MG63 (cell line): ENCODE data around the gene TM4SF5. TPM values are rescaled to one million over a fixed set of nuclear protein-coding genes. Genes with fewer than 3 reads are reported as not detected.

Source experiments
- DNase-seq: peaks from one replicate; pipeline ENCODE4 v3.0.0-alpha.2; 2020
- H3K27me3 ChIP-seq: fragments of 250-450 bp; sonication (Bioruptor Pico); 2 replicates; pipeline ENCODE4 v1.5.1; 2020; ENCODE audit warnings: mild to moderate bottlenecking, moderate library complexity
- H3K36me3 ChIP-seq: fragments of 250-450 bp; sonication (Bioruptor Pico); 2 replicates; pipeline ENCODE4 v1.5.1; 2020; ENCODE audit warnings: mild to moderate bottlenecking, moderate library complexity
- H3K4me3 ChIP-seq: fragments of 250-450 bp; sonication (Bioruptor Pico); 2 replicates; pipeline ENCODE4 v1.5.1; 2020; ENCODE audit warnings: mild to moderate bottlenecking, moderate library complexity
- H3K9me3 ChIP-seq: fragments of 250-450 bp; sonication (Bioruptor Pico); 2 replicates; pipeline ENCODE4 v1.5.1; 2020; ENCODE audit warnings: mild to moderate bottlenecking, moderate library complexity
- total RNA-seq: library from RNA; depleted of rRNA; stranded (reverse); fragments of >200 nt; shearing (Covaris generic); gene quantifications from 2 replicates; pipeline ENCODE4 v1.2.3, GENCODE V29; 2014; ENCODE audit warnings: low replicate concordance

Gene TM4SF5
- total RNA-seq, 1 experiment from 2014 or later: not detected

- Histone ChIP-seq H3K27me3 (no peaks in the 10 kb centered on the region), H3K4me3 (no peak overlapping the region), H3K9me3 (no peaks in the 10 kb centered on the region)
Observed at GRCh38 chr17:4780325-4780955, 8.8 kb downstream of the TM4SF5 start.

GRCh38 chr17:4782652-4783051, 11.0 kb downstream of the TM4SF5 start:
- H3K27me3 ChIP-seq: no peaks in the 10 kb centered on the region
- H3K36me3 ChIP-seq: no peaks in the 10 kb centered on the region
- DNase-seq: no peak
- H3K4me3 ChIP-seq: no peak overlapping the region
- H3K9me3 ChIP-seq: no peaks in the 10 kb centered on the region

More at GRCh38 chr17:4780325-4780955, 8.8 kb downstream of the TM4SF5 start:
- no peaks in the 10 kb centered on the region for H3K36me3 ChIP-seq
- DNase-seq: no peak

GRCh38 chr17:4785311-4786105, 13.8 kb downstream of the TM4SF5 start:
- no peak for DNase-seq
- Histone ChIP-seq H3K4me3 (no peak overlapping the region), H3K27me3 (no peaks in the 10 kb centered on the region), H3K9me3 (no peaks in the 10 kb centered on the region), H3K36me3 (no peaks in the 10 kb centered on the region)

GRCh38 chr17:4786106-4786511, 14.4 kb downstream of the TM4SF5 start, which contains the start of gene VMO1:
Gene VMO1 (minus strand): TSS chr17:4786364. CDS start chr17:4786352, 12 bp downstream.
- no peaks in the 10 kb centered on the region for H3K36me3 ChIP-seq
- DNase-seq: no peak
- no peak within 1 kb of the TSS for H3K4me3 ChIP-seq
- H3K27me3 ChIP-seq: no peaks in the 10 kb centered on the region
- H3K9me3 ChIP-seq: no peaks in the 10 kb centered on the region

- DNase-seq: no peak
- no peak overlapping the region for H3K4me3 ChIP-seq
- no peaks in the 10 kb centered on the region for H3K9me3 ChIP-seq
- H3K36me3 ChIP-seq: no peaks in the 10 kb centered on the region
- H3K27me3 ChIP-seq: no peaks in the 10 kb centered on the region
Observed at GRCh38 chr17:4786516-4786915, 14.8 kb downstream of the TM4SF5 start.

- H3K9me3 ChIP-seq: no peaks in the 10 kb centered on the region
- no peak overlapping the region for H3K4me3 ChIP-seq
- DNase-seq: no peak
- H3K36me3 ChIP-seq: no peaks in the 10 kb centered on the region
- no peaks in the 10 kb centered on the region for H3K27me3 ChIP-seq
Observed at GRCh38 chr17:4788159-4788806, 16.6 kb downstream of the TM4SF5 start.

GRCh38 chr17:4788807-4789700, 17.4 kb downstream of the TM4SF5 start, which contains the start of gene GLTPD2:
Gene GLTPD2 (plus strand): TSS chr17:4788964. CDS start chr17:4789012, 48 bp downstream.
- no peak for DNase-seq

GRCh38 chr17:4789701-4789950, 17.9 kb downstream of the TM4SF5 start:
- H3K4me3 ChIP-seq: peak overlapping the region; percentile 52
- no peaks in the 10 kb centered on the region for H3K36me3 ChIP-seq
- no peaks in the 10 kb centered on the region for H3K9me3 ChIP-seq
- no peaks in the 10 kb centered on the region for H3K27me3 ChIP-seq
- DNase-seq: no peak

More at GRCh38 chr17:4788807-4789700, 17.4 kb downstream of the TM4SF5 start, which contains the start of gene GLTPD2:
- Histone ChIP-seq H3K36me3 (no peaks in the 10 kb centered on the region), H3K9me3 (no peaks in the 10 kb centered on the region), H3K27me3 (no peaks in the 10 kb centered on the region), H3K4me3 (peak within 1 kb of the TSS; percentile 52)

GRCh38 chr17:4789951-4790704, 18.4 kb downstream of the TM4SF5 start:
- no peaks in the 10 kb centered on the region for H3K9me3 ChIP-seq
- no peaks in the 10 kb centered on the region for H3K36me3 ChIP-seq
- DNase-seq: peak; percentile 76
- peak overlapping the region; percentile 52 for H3K4me3 ChIP-seq
- H3K27me3 ChIP-seq: no peaks in the 10 kb centered on the region

GRCh38 chr17:4790705-4791088, 19.0 kb downstream of the TM4SF5 start:
- DNase-seq: no peak
- H3K36me3 ChIP-seq: no peaks in the 10 kb centered on the region
- no peaks in the 10 kb centered on the region for H3K27me3 ChIP-seq
- H3K9me3 ChIP-seq: no peaks in the 10 kb centered on the region
- H3K4me3 ChIP-seq: peak overlapping the region; percentile 52

GRCh38 chr17:4795168-4795567, 23.5 kb downstream of the TM4SF5 start:
- DNase-seq: no peak
- Histone ChIP-seq H3K9me3 (no peaks in the 10 kb centered on the region), H3K27me3 (no peaks in the 10 kb centered on the region), H3K4me3 (no peak overlapping the region), H3K36me3 (no peaks in the 10 kb centered on the region)

GRCh38 chr17:4796552-4796920, 24.9 kb downstream of the TM4SF5 start:
- DNase-seq: peak; percentile 39
- Histone ChIP-seq H3K4me3 (peak overlapping the region; percentile 90), H3K27me3 (no peaks in the 10 kb centered on the region), H3K36me3 (no peaks in the 10 kb centered on the region), H3K9me3 (no peaks in the 10 kb centered on the region)

GRCh38 chr17:4800462-4801196, 28.9 kb downstream of the TM4SF5 start:
- Histone ChIP-seq H3K9me3 (no peaks in the 10 kb centered on the region), H3K36me3 (no peaks in the 10 kb centered on the region), H3K27me3 (no peaks in the 10 kb centered on the region), H3K4me3 (no peak overlapping the region)
- no peak for DNase-seq

- Histone ChIP-seq H3K27me3 (no peaks in the 10 kb centered on the region), H3K9me3 (no peaks in the 10 kb centered on the region), H3K36me3 (no peaks in the 10 kb centered on the region), H3K4me3 (no peak within 1 kb of the TSS)
- DNase-seq: no peak
Observed at GRCh38 chr17:4802228-4802627, 30.5 kb downstream of the TM4SF5 start, which contains the start of gene C17orf114. Gene C17orf114 (minus strand): TSS chr17:4802328.

- Histone ChIP-seq H3K27me3 (no peaks in the 10 kb centered on the region), H3K4me3 (peak overlapping the region; percentile 53), H3K9me3 (no peaks in the 10 kb centered on the region), H3K36me3 (no peaks in the 10 kb centered on the region)
- no peak for DNase-seq
Observed at GRCh38 chr17:4806456-4806776, 34.7 kb downstream of the TM4SF5 start.
